HG02678 (cell line): Measurements from ENCODE around the gene TMEM129.

Experiments
- ATAC-seq: cut with Tn5 transposase; IDR thresholded peaks from one replicate; pipeline ENCODE4 v1.9.1; 2021; ENCODE audit warnings: mild to moderate bottlenecking, moderate library complexity; ENCODE audit not compliant: unreplicated experiment

The TMEM129 gene

DNA sequence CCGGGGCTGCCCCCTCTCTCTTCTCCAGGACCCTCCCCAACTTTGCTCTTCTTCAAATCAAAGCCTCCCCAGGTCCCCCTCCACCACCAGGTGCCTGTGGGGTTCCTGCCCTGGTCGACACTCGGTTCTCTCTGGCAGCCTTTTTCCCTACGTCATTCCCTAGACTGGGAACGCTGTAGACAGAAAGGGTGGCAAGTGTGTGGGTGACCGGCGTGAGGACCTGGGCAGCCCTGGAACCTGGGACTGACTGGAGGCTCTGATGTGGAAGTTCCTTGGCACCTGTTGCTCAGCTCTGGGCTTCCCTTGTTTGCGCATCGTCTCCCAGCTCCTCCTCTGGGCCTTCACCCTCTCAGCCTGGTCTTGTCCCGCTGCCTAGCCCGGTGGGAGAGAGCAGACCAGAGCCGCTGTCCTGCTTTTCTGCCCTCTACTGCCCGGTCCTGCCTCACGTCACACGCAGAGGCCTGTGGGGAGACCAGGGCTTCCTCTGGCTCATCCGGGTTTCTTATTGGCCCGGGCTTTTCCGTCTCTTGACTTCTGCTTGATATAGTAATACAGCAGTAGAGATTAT, 1.5 kb upstream of the TMEM129 start:
- no peak for ATAC-seq

DNA sequence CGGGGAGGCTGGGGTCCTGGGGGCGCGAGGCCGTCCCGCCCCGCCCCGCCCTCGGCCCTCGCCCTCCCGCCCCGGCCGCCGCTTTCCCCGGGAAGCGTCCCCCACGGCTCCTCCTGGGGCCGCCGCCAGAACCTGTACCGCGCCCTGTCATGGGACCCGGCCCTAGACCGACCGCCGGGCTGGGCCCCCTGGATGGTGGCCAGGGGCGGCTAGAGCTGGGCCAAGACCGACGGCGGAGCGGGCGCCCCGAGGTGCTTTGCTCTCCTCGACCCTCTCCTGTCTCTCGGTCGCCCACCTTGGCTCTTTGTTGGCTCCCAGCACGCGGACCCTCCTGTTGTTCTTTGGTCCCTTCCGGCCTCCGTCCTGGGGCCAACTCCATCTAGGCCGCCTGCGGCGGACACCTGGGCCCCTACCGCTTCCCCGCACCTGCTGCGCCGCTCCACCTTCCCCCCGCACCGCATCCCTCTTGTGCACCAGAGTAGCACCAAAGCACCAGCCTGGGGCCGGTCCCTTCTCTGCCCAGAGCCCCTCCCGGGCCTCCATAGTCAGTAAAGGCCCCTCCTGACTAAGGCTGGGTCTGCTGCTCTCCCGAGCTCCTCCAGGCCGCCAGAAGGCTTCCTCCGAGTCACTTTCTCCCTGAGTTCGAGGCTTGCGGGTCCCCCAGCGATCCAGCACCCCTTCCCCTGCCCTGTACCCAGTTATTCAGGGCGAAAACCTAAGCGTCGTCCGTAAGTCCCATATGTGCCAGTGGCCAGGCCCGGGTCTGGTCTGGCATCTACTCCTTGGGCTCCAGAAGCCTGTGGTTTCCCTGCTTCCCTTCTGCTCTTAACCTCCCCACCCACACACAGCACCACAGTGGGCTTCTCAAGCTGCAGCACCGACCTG, 785 bp upstream of the TMEM129 start:
- ATAC-seq: no peak

DNA sequence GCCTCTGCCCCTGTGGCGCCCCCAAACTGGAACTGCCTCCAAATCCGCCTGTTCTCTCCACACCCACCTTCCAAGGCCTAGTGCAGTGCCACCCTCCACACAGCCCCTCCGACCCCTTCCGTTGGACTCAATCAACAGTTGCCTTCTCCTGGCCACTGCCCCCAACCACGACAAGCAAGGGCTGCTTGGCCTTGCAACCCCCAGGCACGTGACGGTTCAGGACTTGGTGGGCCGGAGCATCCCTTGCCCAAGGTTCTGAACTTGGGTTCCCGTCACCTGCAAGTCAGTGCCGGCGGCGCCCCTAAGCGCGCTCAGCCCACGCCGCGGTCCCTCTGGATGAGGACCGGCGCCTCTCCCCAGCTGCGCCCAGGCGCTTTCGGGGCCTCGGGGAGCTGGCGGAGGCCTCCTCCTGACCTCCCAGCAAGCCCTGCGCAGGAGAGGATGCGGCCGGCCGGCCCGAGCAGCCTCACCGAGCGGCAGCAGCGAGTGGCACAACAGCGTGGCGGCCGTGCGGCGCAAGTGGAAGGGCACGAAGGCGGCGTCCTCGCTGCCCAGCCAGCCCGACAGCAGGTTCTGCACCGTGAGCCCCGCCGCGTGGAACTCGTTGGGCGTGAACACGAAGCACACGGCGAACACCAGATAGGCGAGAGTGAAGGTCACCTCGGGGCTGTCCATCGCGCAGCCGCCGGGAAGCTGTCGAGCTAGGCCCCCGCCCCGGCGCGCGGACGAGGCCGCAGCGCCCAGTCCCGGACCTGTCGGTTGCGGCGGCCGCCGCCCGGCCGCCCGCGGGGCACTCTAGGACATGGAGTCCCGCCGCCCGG, 750 bp downstream of the TMEM129 start:
- ATAC-seq: peak; percentile 18

DNA sequence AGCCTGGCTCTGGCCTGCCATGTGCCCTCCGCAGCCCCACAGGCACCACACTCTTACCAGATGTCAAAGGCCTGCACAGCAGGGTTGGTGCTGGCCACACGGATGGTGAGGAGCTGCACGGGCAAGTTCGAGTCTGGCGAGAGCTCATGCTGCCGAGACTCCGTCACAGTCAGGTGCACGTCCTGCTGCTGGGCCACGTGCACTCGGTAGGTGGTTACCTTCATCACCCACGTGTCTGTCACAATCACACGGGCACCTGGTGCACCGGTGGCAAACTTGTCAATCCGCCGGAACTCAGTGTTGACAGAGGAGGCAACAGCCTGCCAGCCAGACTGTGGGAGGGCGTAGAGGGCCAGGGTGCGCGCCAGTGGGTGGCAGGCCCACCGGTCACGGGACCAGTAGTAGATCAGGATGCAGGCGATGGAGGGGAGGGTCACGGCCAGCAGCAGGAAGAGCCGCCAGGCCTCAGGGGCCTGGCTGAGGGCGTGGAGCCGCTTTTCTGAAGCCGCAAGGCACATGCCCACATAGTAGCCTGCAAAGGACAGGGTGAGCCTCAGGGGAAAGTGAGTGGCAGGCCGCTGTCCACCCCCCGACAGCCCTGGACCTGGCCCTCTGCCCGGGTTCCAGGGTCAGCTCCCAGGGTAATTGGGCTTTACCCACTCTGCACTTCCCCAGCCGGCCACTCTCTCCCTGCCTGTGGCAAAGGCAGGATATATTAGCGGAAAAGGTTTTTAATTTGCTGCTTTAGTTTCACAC, 2.9 kb downstream of the TMEM129 start:
- ATAC-seq: no peak

DNA sequence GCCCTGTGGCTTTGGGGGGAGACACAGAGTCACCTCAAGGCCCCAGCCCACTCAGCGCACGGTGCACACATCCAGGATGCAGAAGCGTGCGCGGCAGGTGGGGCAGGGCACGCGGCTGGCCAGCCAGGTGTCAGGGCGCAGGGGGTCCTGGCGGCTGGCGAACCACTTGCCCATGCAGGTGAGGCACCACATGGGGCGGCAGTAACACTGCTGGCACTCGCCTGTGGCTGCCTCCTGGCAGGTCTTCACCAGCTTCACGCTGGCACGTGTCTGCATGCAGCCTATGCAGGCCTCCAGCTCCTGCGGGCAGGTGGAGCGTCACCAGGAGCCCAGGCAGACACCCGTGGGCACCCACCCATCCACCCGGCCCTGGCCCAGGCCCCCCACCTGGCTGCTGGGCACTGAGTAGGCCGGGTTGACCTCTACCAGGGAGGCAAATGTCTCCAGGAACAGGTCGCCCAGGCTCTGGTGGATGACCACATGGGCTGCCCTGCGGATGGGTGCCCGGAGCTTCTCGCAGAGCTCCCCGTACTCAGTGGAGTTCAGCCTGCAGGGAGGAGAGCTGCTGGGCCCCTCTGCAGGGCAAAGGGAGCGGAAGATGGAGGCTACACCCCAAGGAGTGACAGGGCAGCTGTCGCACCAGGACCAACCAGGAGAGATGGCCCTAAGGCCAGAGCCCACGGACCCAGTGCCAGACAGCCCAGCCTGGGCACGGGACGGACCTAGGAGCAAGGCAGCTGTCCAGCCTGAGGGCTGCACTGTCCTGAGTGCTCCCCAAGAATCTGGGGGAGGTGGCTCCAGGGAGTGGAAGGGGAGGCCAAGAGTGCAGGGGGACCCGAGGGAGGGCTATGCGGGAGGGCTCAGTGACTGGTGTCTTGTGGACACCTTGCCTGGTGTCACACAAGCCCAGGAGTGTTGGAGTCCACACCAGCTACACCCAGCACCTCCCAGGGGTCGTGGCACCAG, 3.7 kb downstream of the TMEM129 start:
- ATAC-seq: no peak

DNA sequence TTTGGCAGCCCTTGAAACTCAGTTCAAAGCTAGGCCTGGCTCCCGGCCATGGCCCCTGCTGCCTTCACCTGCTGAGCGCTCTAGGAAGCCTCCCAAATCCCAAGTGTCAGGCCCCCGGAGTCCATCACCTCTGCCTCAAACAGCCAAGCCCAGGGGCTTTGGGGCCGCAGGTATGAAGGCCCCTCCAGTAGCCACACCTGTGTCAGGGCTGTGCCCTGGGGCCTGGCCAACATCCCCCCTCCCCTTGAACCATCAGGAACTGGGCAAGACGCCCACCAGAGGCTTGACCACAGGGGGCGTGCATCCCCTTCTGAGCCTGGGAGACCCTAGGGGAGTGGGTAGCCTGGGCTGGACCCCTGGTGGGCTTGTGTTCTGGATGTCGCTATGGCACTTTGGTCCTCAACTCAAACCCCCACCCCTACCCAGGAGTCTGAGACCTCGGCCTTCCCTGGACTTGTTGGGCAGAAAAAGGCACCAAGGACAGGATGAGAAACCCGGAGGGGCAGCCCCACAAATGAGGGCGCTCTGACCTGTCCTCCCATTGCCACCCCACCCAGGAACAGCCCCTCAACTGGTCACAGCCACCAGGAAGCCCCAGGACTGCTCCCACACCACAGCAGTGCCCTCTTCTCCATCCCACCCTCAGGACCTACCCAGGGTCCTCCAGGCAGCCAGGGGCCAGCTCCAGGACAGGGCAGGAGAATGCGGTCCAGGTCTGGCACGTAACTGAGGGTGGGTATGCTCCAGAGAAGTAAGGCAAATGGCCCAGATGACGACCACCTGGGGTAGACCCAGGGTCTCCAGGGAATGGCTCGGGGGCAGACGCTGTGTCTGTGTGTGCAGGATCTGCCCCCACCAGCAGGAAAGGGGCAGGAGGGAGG, 4.8 kb downstream of the TMEM129 start:
- no peak for ATAC-seq

DNA sequence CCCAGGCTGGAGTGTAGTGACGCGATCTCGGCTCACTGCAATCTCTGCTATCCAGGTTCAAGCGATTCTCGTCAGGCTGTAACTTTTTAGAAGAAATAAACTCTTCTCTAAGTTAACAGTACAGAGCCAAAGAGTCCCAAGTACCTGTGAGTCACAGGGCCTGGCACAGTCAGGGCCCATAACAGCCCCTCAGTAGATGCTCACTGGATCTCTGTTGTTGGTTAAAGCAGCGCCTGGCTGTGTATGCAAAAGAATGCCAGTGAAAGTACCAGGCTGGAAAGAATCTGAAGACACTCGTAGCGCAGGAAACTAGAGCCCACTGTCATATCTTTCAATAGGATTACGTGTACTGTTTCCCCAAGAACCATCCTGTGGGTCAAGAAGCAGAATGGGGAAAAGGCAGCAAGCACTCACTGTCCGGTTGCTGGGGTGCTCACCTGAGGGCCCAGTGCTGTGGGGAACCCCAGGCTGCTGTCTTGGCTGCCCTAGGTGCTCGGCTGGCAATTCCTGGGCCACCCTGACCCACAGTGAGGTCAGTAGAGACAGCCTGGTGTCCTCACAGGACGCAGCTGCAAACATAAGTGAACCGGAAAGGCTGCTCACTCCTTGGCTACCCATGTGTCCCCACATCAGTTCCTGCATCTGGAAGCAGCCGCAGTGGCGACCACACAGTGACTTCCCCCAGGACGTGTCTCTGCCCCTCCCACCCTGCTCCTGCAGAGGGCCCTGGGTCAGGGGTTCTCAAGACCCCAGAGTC, 5.9 kb downstream of the TMEM129 start:
- no peak for ATAC-seq

DNA sequence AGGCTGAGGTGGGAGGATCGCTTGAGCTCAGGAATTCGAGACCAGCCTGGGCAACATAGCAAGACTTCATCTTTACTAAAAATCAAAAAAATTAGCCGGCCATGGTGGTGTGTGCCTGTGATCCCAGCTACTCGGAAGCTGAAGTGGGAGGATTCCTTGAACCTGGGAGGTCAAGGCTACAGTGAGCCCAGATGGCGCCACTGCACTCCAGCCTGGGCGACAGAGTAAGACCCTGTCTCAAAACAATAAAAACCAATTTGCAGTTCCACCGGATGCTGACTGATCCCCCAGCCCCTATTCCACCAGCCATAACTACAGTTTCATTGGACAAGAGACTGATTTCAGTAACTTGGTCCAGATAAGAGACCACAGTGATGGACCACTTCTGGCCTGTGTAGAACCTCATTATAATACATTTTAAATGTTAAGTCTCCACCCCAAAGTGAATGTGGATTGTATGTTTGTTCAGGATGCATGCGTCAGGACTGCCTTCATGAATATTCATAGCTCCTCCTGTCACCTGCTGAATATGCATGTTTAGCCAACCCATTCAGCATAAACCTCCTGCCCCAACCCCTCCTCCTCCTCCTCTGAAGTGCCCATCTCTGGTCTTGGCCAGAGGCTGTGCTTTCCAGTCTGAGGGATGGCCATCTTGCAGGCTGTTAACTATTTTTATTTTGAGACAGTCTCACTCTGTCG, 6.7 kb downstream of the TMEM129 start:
- ATAC-seq: no peak

DNA sequence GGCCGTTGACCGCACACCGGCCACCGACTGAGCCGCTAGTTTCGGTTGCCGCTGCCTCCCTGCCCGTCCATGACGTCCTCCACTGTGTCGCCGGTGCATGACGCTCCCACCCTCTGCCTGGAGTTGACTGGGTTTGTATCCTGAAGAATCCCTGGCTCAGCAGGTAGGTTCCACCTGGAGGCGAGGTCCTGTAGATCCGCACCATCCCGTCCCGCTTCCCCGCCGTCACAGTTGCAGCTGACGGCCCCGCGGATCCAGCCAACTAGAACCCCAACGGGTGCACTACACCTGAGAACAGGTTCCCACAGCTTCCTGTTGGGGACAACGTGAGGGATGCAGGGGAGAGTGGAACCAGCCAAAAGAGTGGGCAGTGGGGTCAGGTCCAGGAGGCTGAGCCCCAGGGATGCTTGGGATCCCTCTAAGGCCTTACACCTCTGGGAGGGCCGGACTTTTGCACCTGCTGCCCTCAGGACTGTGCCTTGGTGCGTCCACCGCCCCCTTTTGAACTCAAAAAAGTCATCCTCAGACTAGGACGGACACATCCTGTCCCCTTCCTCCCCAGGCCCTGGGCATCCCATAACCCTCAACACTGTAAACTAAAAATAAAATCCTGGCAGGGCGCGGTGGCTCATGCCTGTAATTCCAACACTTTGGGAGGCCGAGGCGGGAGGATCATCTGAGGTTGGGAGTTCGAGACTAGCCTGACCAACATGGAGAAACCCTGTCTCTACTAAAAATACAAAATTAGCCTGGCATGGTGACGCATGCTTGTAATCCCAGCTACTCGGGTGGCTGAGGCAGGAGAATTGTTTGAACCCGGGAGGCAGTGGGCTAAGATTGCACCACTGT, 7.9 kb downstream of the TMEM129 start:
- ATAC-seq: peak; percentile 6

DNA sequence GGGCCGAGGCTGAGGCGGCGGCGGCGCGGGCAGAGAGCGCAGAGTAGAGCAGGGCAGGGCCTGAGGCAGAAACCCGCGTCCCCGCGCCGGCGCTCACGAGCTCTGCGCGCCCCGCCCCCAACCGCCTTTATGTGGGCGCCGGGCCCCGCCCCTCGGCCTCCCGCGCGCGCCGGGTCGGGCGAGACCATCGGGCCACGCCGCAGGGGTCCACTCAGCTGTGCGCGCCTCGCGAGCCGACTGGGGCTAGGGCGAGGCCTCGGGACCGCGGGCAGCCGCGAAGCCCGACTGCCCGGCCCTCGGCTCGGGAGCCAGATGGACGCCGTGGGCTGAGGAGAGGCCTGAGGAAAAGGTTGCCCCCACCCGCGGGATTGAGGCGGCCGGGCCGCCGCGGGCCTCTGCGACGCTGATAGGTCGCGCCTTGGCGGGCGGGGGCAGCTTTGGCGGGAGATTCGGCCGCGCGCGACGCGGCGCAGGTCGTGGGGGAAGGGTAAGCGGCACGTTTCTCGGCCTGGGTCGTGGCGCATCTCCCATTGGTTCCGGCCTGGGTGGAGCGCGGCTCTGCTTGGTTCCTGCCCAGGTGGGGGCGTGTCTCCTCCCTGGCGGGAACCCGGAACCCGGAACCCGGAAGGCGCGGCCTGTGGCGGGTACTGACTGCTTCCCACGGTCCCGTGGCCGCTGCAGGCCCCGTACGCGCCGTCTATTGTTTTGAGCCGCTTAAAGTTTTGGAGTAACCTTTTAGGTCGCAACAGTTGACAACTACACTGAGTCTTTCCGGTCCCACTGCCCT, 8.7 kb downstream of the TMEM129 start, which contains the start of gene SLBP:
SLBP (minus strand) TSS at position 104 of the 787 bp plus-strand sequence. CDS start 131 bp downstream, outside the sequence.
- ATAC-seq: peak; percentile 83

DNA sequence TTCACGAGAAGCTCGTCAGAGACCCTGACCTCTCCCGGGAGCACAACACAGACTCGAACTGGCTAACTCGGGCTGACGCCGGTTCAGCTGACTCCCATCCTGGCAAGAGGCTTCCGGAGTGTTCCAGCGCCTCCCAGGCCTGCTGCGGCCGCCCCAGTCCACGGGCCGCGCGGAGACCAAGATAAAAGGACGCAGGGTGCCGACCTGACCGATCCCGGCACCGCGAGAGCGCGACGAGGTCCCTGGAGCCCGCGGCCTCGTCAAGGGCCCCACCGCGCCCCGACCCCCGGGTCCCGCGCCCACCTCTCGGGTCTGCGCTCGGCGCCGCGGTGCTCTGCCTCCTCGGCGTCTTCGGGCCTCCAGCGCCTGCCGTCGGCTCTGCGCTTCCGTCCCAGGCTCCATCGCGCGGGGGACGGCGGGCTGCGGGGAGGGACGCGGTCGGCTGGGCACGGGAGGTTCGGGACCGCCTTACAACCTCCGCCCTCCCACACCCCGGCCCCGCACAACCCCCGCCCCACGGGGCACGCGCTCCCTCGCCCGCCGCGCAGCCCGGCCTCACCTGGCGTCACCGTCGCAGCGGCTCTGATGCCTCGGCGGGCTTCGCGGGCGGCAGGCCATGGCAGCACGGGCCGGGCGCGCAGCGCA, 9.4 kb downstream of the TMEM129 start:
- ATAC-seq: peak; percentile 7

DNA sequence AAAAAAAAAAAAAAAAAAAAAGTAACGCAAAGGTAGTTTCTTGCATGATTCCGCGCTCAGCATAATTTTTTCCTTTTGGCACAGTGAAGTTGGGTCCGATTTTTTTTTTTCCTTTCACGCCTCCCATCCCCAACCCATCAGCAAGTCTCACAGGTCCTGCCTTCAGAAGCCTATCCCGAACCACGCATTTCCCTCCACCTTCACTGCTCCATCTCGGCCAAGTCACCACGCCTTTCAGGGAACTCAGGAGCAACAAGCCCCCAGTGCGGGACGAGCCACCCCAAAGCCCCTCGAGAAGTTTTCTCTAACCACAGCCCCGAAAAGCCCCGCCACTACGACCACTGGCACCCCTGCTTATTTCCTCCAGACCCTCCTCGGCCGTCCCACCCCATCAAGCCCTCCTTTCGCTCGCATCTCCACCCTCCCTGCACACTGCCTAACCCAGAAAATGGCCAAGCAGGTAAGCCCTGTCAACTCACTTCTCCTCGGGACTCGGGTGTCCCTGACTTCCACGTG, 10.0 kb downstream of the TMEM129 start:
- no peak for ATAC-seq

DNA sequence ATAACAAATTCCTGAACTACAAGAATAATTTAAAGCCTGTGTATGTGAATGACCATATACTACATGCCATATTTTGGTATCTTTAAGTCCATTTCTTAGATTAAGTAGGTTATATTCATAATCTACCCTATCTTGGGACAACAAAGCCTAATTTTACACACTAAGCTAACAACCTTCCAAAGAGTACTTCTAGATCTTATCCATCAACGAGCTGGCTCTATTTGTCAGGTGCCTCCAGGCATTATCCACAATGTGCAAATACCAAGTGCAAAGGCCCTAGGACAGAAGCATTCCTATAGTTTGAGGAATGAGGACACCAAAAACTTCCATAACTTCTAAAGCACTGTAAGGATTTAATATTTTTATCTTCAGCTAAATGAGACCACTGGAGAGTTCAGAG, 12.5 kb downstream of the TMEM129 start:
- ATAC-seq: no peak

DNA sequence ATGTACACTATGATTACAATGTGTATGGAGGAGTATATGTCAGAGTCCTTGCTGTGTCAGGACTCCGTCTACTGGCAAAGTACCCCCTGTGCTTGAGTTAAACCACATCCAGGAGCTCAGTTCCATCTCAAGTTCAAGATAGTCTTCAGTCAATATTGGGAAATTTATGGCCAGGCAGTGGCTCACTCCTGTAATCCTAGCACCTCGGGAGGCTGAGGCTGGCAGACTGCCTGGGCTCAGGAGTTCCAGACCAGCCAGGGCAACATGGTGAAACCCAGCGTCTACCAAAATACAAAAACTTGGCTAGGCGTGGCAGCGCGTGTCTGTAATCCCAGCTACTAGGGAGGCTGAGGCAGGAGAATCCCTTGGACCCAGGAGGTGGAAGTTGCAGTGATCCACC, 14.8 kb downstream of the TMEM129 start:
- ATAC-seq: no peak

DNA sequence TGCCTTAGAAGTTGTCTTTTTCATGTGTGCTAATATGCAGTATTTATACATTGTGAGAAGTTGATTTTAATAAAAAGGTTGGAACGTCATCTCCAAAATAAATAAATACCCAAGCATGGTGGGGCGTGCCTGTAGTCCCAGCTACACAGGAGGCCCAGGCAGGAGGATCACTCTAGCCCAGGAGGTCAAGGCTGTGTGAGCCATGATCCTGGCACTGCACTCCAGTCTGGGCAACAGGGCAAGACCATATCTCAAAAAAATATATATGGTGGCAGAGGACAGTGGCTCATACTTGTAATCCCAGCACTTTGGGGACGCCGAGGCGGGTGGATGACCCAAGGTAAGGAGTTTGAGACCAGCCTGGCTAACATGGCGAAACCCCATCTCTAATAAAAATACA, 15.4 kb downstream of the TMEM129 start:
- ATAC-seq: no peak
